Erythroblast (primary cell): Measurements from ENCODE around the gene CARM1.

ENCODE experiments used
- GATA1 ChIP-seq: IDR thresholded peaks from 2 replicates; pipeline ENCODE4 v1.6.1; 2011; ENCODE audit warnings: low read depth, mild to moderate bottlenecking, control low read depth, low read length, moderate library complexity
- POLR2A ChIP-seq: IDR thresholded peaks from 2 replicates; pipeline ENCODE4 v1.6.1; 2011; ENCODE audit warnings: mild to moderate bottlenecking, low read length

GRCh38 chr19:10828981-10829821 is 42.2 kb upstream of the CARM1 start:
- TF ChIP-seq POLR2A = no peak
- no peak for TF ChIP-seq GATA1
